Testis (tissue), 3 donors: ENCODE data around the gene SYT8. TPM values are rescaled to one million over a fixed set of nuclear protein-coding genes. Genes with fewer than 3 reads are reported as not detected.

Experiments
- DNase-seq: peaks from one replicate; pipeline ENCODE4 v3.0.0-alpha.2; 2019
- H3K27ac ChIP-seq, 2 donors: fragments of 200-600 bp; sonication (generic); one replicate each; pipeline ENCODE4 v1.5.1; 2019
- H3K27me3 ChIP-seq: fragments of 200-600 bp; sonication (generic); one replicate; pipeline ENCODE4 v1.5.1; 2019
- H3K36me3 ChIP-seq: fragments of 200-600 bp; sonication (generic); one replicate; pipeline ENCODE4 v1.5.1; 2017; ENCODE audit warnings: low read depth; ENCODE audit errors: missing control alignments
- H3K4me1 ChIP-seq: fragments of 200-600 bp; sonication (generic); one replicate; pipeline ENCODE4 v1.5.1; 2019
- H3K4me3 ChIP-seq, 2 donors: fragments of 200-600 bp; sonication (generic); one replicate each; pipeline ENCODE4 v1.5.1; 2017 to 2019
- H3K9me3 ChIP-seq: fragments of 200-600 bp; sonication (generic); one replicate; pipeline ENCODE4 v1.5.1; 2017
- CTCF ChIP-seq, 3 experiments: fragments of 450-650 bp in 2 of 3; fragments of 200-600 bp in 1 of 3; sonication (generic) in 1 of 3; IDR thresholded peaks; one replicate each; pipeline ENCODE4 v1.5.1; 2016 to 2019; ENCODE audit warnings: antibody characterized with exemption in 3 of 3, mild to moderate bottlenecking in 2 of 3, moderate library complexity in 1 of 3
- POLR2A ChIP-seq: fragments of 450-650 bp; IDR thresholded peaks from one replicate; pipeline ENCODE4 v1.6.1; 2017; ENCODE audit warnings: antibody characterized with exemption, mild to moderate bottlenecking, moderate library complexity
- WGBS, 2 donors: methylation state at CpG; one replicate each; pipeline ENCODE4 v1.1.5; 2018; 5-methylcytosine and 5-hydroxymethylcytosine counted together
- intact Hi-C: fragments of 100-400 bp; cut with DNase I; formaldehyde crosslinking; loops from one replicate; pipeline ENCODE4 v1.15.1; 2023; ENCODE audit warnings: low total_unique reads
- polyA plus RNA-seq: library from polyadenylated mRNA; stranded (reverse); fragments of 350-450 nt; fragmentation: Illumina TruSeq; extraction: RNeasy Lipid Tissue Mini Kit (QIAGEN cat#74804); gene quantifications from one replicate; pipeline ENCODE4 v1.2.3, GENCODE V29; 2014; ENCODE audit warnings: low read depth, low replicate concordance; ENCODE audit not compliant: insufficient read depth
- total RNA-seq, 2 donors: library from RNA; depleted of rRNA; stranded (reverse); fragments of >200 nt; gene quantifications; one replicate each; pipeline ENCODE4 v1.2.3, GENCODE V29; 2016

Gene SYT8
- total and polyA plus RNA-seq, 3 donors from 2014 or later, result 0.98 to 2.7 (median 1.7) TPM

- 89 to 96% methylated on average over 3 of the region's 3 CpGs for WGBS, 2 donors
- H3K4me1 ChIP-seq, result no peaks in the 10 kb centered on the region
- TF ChIP-seq CTCF (IDR thresholded peaks at IDR 0.05), result no peak
- TF ChIP-seq POLR2A, result no peak
- H3K9me3 ChIP-seq, result no peaks in the 10 kb centered on the region
- intact Hi-C loops, result no loop called here
- DNase-seq, result no peak
- H3K36me3 ChIP-seq, result no peaks in the 10 kb centered on the region
- H3K27ac ChIP-seq, result no peak overlapping the region
- H3K4me3 ChIP-seq, result no peak overlapping the region
- no peaks in the 10 kb centered on the region for H3K27me3 ChIP-seq
These were observed 15.7 kb upstream of the SYT8 start for GRCh38 chr11:1819074-1819473.

DNA sequence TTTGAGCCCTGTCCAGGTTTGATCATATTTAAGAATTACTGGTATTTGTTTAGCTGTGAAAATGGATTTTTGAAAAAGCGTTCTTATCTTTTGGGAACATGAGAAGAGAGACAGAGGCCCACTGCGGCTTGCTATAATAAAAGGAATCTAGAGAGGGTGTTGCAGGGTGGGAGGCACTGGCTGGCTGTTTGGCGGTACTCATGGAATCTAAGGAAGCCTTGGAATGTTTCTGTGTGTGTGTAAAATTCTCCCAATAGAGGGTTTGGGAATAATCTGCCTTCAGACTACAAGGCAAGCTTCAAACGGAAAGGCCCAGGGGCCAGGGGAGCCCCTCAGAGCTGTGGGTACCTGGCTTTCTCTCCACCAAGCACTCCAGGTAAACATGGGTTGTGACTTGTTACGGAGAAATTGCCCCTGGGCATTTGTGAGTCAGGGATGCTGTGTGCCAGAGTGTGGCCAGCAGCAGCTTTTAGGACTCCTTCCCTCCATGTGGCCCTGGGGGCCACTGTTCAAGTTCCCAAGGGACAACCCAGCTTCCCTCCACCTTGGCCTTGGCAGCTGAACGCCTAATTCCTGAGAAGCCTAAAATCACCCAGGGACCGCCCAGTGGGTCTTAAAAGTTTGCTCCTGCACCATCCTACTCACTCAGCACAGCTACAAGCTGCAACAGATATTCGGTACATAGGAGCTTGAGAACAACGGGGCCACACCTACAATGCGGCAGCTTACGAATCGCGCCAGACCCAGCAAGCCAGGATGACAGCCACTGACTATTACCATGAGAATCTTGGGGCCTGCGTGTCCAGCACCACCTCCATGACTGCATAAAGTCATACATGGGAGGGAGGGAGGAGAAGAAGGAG, 14.1 kb upstream of the SYT8 start:
- H3K36me3 ChIP-seq, result no peaks in the 10 kb centered on the region
- H3K4me1 ChIP-seq, result peaks cover 4% of the 10 kb centered on the region
- 80% methylated on average over 12 to 14 of the region's 14 CpGs for WGBS, 2 donors
- no peaks in the 10 kb centered on the region for H3K27me3 ChIP-seq
- H3K27ac ChIP-seq, result no peak overlapping the region
- intact Hi-C loops, result no loop called here
- no peaks in the 10 kb centered on the region for H3K9me3 ChIP-seq
- no peak for DNase-seq
- TF ChIP-seq CTCF (IDR thresholded peaks at IDR 0.05) (no peak), POLR2A (no peak)
- no peak overlapping the region for H3K4me3 ChIP-seq

DNA sequence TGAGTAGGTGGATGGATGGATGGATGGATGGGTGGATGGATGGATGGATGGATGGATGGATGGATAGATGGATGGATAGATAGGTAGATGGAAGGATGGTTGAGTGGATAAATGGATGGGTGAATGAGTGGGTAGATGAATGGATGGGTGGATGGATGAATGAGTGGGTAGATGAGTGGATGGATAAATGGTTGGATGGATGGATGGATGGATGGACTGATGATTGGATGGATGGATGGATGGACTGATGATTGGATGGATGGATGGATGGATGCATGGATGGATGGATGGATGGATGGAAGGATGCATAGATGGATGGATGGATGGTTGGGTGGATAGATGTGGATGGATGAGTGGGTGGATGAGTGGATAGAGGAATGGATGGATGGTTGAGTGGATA, 13.2 kb upstream of the SYT8 start:
- intact Hi-C loops, result no loop called here
- TF ChIP-seq POLR2A, result no peak
- no peak for TF ChIP-seq CTCF (IDR thresholded peaks at IDR 0.05)

GRCh38 chr11:1822648-1823375, 12.0 kb upstream of the SYT8 start:
- WGBS, 2 donors, result 79 to 89% methylated on average over 2 to 8 of the region's 8 CpGs
- Histone ChIP-seq H3K4me1 (peaks cover 17% of the 10 kb centered on the region), H3K4me3 (no peak overlapping the region), H3K27me3 (no peaks in the 10 kb centered on the region), H3K27ac (no peak overlapping the region), H3K9me3 (no peaks in the 10 kb centered on the region), H3K36me3 (no peaks in the 10 kb centered on the region)
- DNase-seq, result no peak
- TF ChIP-seq CTCF (IDR thresholded peaks at IDR 0.05) (no peak), POLR2A (no peak)
- intact Hi-C loops, result no loop called here

More for the DNA sequence above, 13.2 kb upstream of the SYT8 start:
- no peak overlapping the region for H3K27ac ChIP-seq
- no peaks in the 10 kb centered on the region for H3K27me3 ChIP-seq
- no peak overlapping the region for H3K4me3 ChIP-seq
- H3K4me1 ChIP-seq, result peaks cover 6% of the 10 kb centered on the region
- no peak for DNase-seq
- no peaks in the 10 kb centered on the region for H3K36me3 ChIP-seq
- no peaks in the 10 kb centered on the region for H3K9me3 ChIP-seq
